Liver (tissue), 3 donors: ENCODE results near the gene HCFC1.

Source experiments
- EGR1 ChIP-seq, 2 donors: IDR thresholded peaks; 2 replicates each; pipeline ENCODE4 v1.6.1; 2016 to 2018; ENCODE audit warnings: antibody characterized with exemption in 2 of 2, low read depth in 2 of 2
- FOXA1 ChIP-seq: IDR thresholded peaks from 2 replicates; pipeline ENCODE4 v1.6.1; 2016; ENCODE audit warnings: antibody characterized with exemption
- GABPA ChIP-seq, 2 donors: IDR thresholded peaks in 1 of 2; conservative IDR thresholded peaks in 1 of 2; 2 replicates each; pipeline ENCODE4 v1.6.1; 2016; ENCODE audit warnings: antibody characterized with exemption in 2 of 2, mild to moderate bottlenecking in 1 of 2, moderate library complexity in 1 of 2
- HNF4G ChIP-seq: IDR thresholded peaks from 2 replicates; pipeline ENCODE4 v1.6.1; 2016; ENCODE audit warnings: antibody characterized with exemption
- JUND ChIP-seq, 2 donors: IDR thresholded peaks; 2 replicates each; pipeline ENCODE4 v1.6.1; 2016; ENCODE audit warnings: antibody characterized with exemption in 2 of 2
- RAD21 ChIP-seq, 2 donors: IDR thresholded peaks; 2 replicates each; pipeline ENCODE4 v1.6.1; 2016; ENCODE audit warnings: antibody characterized with exemption in 2 of 2, mild to moderate bottlenecking in 2 of 2
- RXRA ChIP-seq, 2 donors: IDR thresholded peaks; 2 replicates each; pipeline ENCODE4 v1.6.1; 2017 to 2018; ENCODE audit warnings: antibody characterized with exemption in 2 of 2, mild to moderate bottlenecking in 1 of 2
- SP1 ChIP-seq: IDR thresholded peaks from 2 replicates; pipeline ENCODE4 v1.6.1; 2018; ENCODE audit warnings: antibody characterized with exemption, mild to moderate bottlenecking
- TAF1 ChIP-seq: conservative IDR thresholded peaks from 2 replicates; pipeline ENCODE4 v1.6.1; 2016; ENCODE audit warnings: antibody characterized with exemption, mild to moderate bottlenecking
- YY1 ChIP-seq: IDR thresholded peaks from 2 replicates; pipeline ENCODE4 v1.6.1; 2016; ENCODE audit warnings: antibody characterized with exemption, mild to moderate bottlenecking
- TF ChIP-seq, protein P1 (sequence below): fragments of 150-350 bp; IDR thresholded peaks from 2 replicates; pipeline ENCODE4 v1.5.1; 2017; ENCODE audit warnings: improper control_type of control experiment, low read depth, low read length; ENCODE audit not compliant: missing input control
- TF ChIP-seq, protein P2 (sequence below): IDR thresholded peaks from 2 replicates; pipeline ENCODE4 v1.6.1; 2016; ENCODE audit warnings: antibody characterized with exemption
- TF ChIP-seq, protein P3 (sequence below): IDR thresholded peaks from 2 replicates; pipeline ENCODE4 v1.6.1; 2016; ENCODE audit warnings: antibody characterized with exemption
- donor health status: healthy.
- donor health status: healthy.

DNA sequence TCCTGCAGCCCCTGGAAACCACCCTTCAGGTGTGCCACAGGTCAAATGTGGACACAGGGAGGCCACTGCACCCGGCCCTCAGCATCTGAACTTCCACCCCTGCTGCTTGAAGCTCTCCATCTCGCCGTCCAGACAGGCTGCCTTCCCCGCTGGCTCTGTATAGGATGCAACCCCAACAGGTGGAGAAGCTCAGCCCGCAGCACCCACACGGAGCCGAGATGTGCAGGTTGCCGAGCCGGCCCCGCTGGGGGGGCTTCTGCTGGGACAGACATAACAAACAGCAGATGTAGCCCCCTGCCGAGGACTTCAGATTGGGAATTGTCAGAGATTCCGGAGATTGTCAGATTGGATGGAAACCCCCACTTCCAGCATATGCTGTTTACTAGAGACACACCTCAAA is 21.5 kb upstream of the HCFC1 start:
- TF ChIP-seq, protein P1, sequence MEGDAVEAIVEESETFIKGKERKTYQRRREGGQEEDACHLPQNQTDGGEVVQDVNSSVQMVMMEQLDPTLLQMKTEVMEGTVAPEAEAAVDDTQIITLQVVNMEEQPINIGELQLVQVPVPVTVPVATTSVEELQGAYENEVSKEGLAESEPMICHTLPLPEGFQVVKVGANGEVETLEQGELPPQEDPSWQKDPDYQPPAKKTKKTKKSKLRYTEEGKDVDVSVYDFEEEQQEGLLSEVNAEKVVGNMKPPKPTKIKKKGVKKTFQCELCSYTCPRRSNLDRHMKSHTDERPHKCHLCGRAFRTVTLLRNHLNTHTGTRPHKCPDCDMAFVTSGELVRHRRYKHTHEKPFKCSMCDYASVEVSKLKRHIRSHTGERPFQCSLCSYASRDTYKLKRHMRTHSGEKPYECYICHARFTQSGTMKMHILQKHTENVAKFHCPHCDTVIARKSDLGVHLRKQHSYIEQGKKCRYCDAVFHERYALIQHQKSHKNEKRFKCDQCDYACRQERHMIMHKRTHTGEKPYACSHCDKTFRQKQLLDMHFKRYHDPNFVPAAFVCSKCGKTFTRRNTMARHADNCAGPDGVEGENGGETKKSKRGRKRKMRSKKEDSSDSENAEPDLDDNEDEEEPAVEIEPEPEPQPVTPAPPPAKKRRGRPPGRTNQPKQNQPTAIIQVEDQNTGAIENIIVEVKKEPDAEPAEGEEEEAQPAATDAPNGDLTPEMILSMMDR = no peak
- no peak for TF ChIP-seq HNF4G
- TF ChIP-seq YY1 = no peak
- TF ChIP-seq RAD21 (IDR thresholded peaks at IDR 0.05) = no peak
- no peak for TF ChIP-seq SP1
- TF ChIP-seq JUND (IDR thresholded peaks at IDR 0.05) = no peak
- no peak for TF ChIP-seq TAF1
- no peak for TF ChIP-seq EGR1 (IDR thresholded peaks at IDR 0.05; ENCODE audit: low read depth in 2 of 2)
- TF ChIP-seq, protein P2, sequence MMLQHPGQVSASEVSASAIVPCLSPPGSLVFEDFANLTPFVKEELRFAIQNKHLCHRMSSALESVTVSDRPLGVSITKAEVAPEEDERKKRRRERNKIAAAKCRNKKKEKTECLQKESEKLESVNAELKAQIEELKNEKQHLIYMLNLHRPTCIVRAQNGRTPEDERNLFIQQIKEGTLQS = no peak
- TF ChIP-seq, protein P3, sequence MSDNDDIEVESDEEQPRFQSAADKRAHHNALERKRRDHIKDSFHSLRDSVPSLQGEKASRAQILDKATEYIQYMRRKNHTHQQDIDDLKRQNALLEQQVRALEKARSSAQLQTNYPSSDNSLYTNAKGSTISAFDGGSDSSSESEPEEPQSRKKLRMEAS = no peak
- no peak for TF ChIP-seq RXRA (IDR thresholded peaks at IDR 0.05)
- TF ChIP-seq GABPA (IDR thresholded peaks at IDR 0.05 in 1 of 2, conservative IDR thresholded peaks at IDR 0.05 in 1 of 2) = no peak
- TF ChIP-seq FOXA1 = no peak
